Fibroblast of lung (primary cell): Measurements from ENCODE around the gene MLLT10. TPM values are rescaled to one million over a fixed set of nuclear protein-coding genes. Genes with fewer than 3 reads are reported as not detected.
A peak's percentile ranks its signal among the peaks of the same experiment; 100 is the strongest.

Experiments used
- DNase-seq, 2 donors: peaks; one replicate each; pipeline versions ENCODE4 v3.0.0 to v3.0.0-alpha.2; 2010; ENCODE audit warnings: low read depth in 2 of 2
- H2AFZ ChIP-seq: 2 replicates; pipeline ENCODE4 v1.5.1; 2012; ENCODE audit warnings: low read length, control low read depth, inconsistent platforms
- H3K27ac ChIP-seq: 2 replicates; pipeline ENCODE4 v1.5.1; 2011; ENCODE audit warnings: low read length, control low read depth; ENCODE audit not compliant: insufficient read depth
- H3K27me3 ChIP-seq: 2 replicates; pipeline ENCODE4 v1.5.1; 2011; ENCODE audit warnings: mild to moderate bottlenecking, low read length; ENCODE audit not compliant: control insufficient read depth, insufficient read depth
- H3K36me3 ChIP-seq: 2 replicates; pipeline ENCODE4 v1.5.1; 2011; ENCODE audit warnings: low read length; ENCODE audit not compliant: control insufficient read depth, insufficient read depth
- H3K4me1 ChIP-seq: 2 replicates; pipeline ENCODE4 v1.5.1; 2011; ENCODE audit warnings: low read length; ENCODE audit not compliant: control insufficient read depth, insufficient read depth; ENCODE audit errors: extremely low read depth
- H3K4me2 ChIP-seq: 2 replicates; pipeline ENCODE4 v1.5.1; 2011; ENCODE audit warnings: low read length, control low read depth; ENCODE audit not compliant: insufficient read depth; ENCODE audit errors: extremely low read depth
- H3K4me3 ChIP-seq, 4 experiments: fragments of 200-600 bp in 1 of 4; sonication (generic) in 1 of 4; replicated peaks in 1 of 4; 2 replicates each; pipeline ENCODE4 v1.5.1; 2011 to 2016; ENCODE audit warnings: low read length in 4 of 4, low read depth in 3 of 4, mild to moderate bottlenecking in 3 of 4, control low read depth in 2 of 4, inconsistent platforms in 1 of 4, mixed read lengths in 1 of 4; ENCODE audit not compliant: insufficient read depth in 1 of 4; ENCODE audit errors: control extremely low read depth in 1 of 4
- H3K79me2 ChIP-seq: 2 replicates; pipeline ENCODE4 v1.5.1; 2012; ENCODE audit warnings: mild to moderate bottlenecking, low read length, inconsistent platforms; ENCODE audit not compliant: control insufficient read depth, insufficient read depth
- H3K9ac ChIP-seq: 2 replicates; pipeline ENCODE4 v1.5.1; 2011; ENCODE audit warnings: mild to moderate bottlenecking, low read length, control low read depth; ENCODE audit not compliant: insufficient read depth
- H3K9me3 ChIP-seq: 2 replicates; pipeline ENCODE4 v1.5.1; 2012; ENCODE audit warnings: low read depth, low read length; ENCODE audit not compliant: control insufficient read depth, insufficient read depth
- H4K20me1 ChIP-seq: 2 replicates; pipeline ENCODE4 v1.5.1; 2011; ENCODE audit warnings: low read length; ENCODE audit not compliant: control insufficient read depth, insufficient read depth; ENCODE audit errors: extremely low read depth
- CTCF ChIP-seq, 2 donors: IDR thresholded peaks in 1 of 2; conservative IDR thresholded peaks in 1 of 2; 1 replicate in 1 of 2; 2 replicates in 1 of 2; pipeline ENCODE4 v1.5.1; 2011 to 2012; ENCODE audit warnings: low read length in 2 of 2, control low read depth in 1 of 2, inconsistent platforms in 1 of 2, low read depth in 1 of 2, mild to moderate bottlenecking in 1 of 2
- EZH2 ChIP-seq: IDR thresholded peaks from 2 replicates; pipeline ENCODE4 v1.5.1; 2012; ENCODE audit warnings: low read length, control low read depth, mild to moderate bottlenecking; ENCODE audit errors: missing control alignments
- polyA plus RNA-seq, 2 donors: library from polyadenylated mRNA; depleted of rRNA in 1 of 2; stranded (reverse) in 1 of 2; unstranded in 1 of 2; fragments of >200 nt; gene quantifications; 2 replicates each; pipeline ENCODE4 v1.2.1, GENCODE V29; 2011 to 2012; ENCODE audit warnings: missing spikeins in 1 of 2
- total RNA-seq: library from RNA; depleted of rRNA; stranded (reverse); fragments of >200 nt; gene quantifications from 2 replicates; pipeline ENCODE4 v1.2.1, GENCODE V29; 2014

MLLT10 gene
- total and polyA plus RNA-seq, 2 donors (not counting 1 experiment from before 2014, with no cell fraction given), result 25.6 to 56.3 TPM

- Histone ChIP-seq H3K4me1 (no peaks in the 10 kb centered on the region), H3K36me3 (no peaks in the 10 kb centered on the region), H3K9me3 (no peaks in the 10 kb centered on the region), H3K4me2 (peak overlapping the region; percentile 87), H2AFZ (peak overlapping the region; percentile 28), H3K9ac (peak overlapping the region; percentile 61), H3K4me3 (peak overlapping the region; percentile 49 to 75 (median 67)), H4K20me1 (no peaks in the 10 kb centered on the region), H3K27ac (peak overlapping the region; percentile 93), H3K27me3 (no peaks in the 10 kb centered on the region), H3K79me2 (no peaks in the 10 kb centered on the region)
- peak; percentile 89 to 93 for DNase-seq
- TF ChIP-seq CTCF (conservative IDR thresholded peaks at IDR 0.05 in 1 of 2, IDR thresholded peaks at IDR 0.05 in 1 of 2; ENCODE audit: low read depth in 1 of 2, low read length in 2 of 2), result no peak
- no peak for TF ChIP-seq EZH2
These were observed 7.7 kb upstream of the MLLT10 start for GRCh38 chr10:21526188-21526859.

- DNase-seq, result peak; percentile 69 to 70
- Histone ChIP-seq H3K36me3 (no peaks in the 10 kb centered on the region), H2AFZ (peak overlapping the region; percentile 28), H3K27me3 (no peaks in the 10 kb centered on the region), H3K9me3 (no peaks in the 10 kb centered on the region), H3K4me2 (peak overlapping the region; percentile 87), H3K4me3 (peak overlapping the region; percentile 50 to 75 (median 67)), H4K20me1 (no peaks in the 10 kb centered on the region), H3K4me1 (no peaks in the 10 kb centered on the region), H3K27ac (peak overlapping the region; percentile 93), H3K9ac (peak overlapping the region; percentile 61), H3K79me2 (no peaks in the 10 kb centered on the region)
- TF ChIP-seq CTCF (conservative IDR thresholded peaks at IDR 0.05 in 1 of 2, IDR thresholded peaks at IDR 0.05 in 1 of 2; ENCODE audit: low read depth in 1 of 2, low read length in 2 of 2) (no peak), EZH2 (no peak)
These were observed 7.0 kb upstream of the MLLT10 start for GRCh38 chr10:21526860-21527597.

- TF ChIP-seq EZH2, result no peak
- no peak for TF ChIP-seq CTCF (conservative IDR thresholded peaks at IDR 0.05 in 1 of 2, IDR thresholded peaks at IDR 0.05 in 1 of 2; ENCODE audit: low read depth in 1 of 2, low read length in 2 of 2)
- no peaks in the 10 kb centered on the region for H3K36me3 ChIP-seq
- peak overlapping the region; percentile 93 for H3K27ac ChIP-seq
- peak overlapping the region; percentile 61 for H3K9ac ChIP-seq
- no peaks in the 10 kb centered on the region for H3K79me2 ChIP-seq
- peak overlapping the region; percentile 82 for H3K4me2 ChIP-seq
- no peaks in the 10 kb centered on the region for H3K27me3 ChIP-seq
- no peaks in the 10 kb centered on the region for H4K20me1 ChIP-seq
- H3K4me3 ChIP-seq, result peak overlapping the region; percentile 37 to 68 (median 56)
- DNase-seq, result peak; percentile 79 to 82
- H3K9me3 ChIP-seq, result no peaks in the 10 kb centered on the region
- peaks cover under 1% of the 10 kb centered on the region for H3K4me1 ChIP-seq
- H2AFZ ChIP-seq, result peak overlapping the region; percentile 36
These were observed 6.3 kb upstream of the MLLT10 start for GRCh38 chr10:21527598-21528235.
